ENCODE data around the gene TWNK. TPM values are rescaled to one million over a fixed set of nuclear protein-coding genes. Genes with fewer than 3 reads are reported as not detected.

Gene TWNK
- total RNA-seq, 2 donors from 2014 or later = 5.3 to 16.6 TPM

DNA sequence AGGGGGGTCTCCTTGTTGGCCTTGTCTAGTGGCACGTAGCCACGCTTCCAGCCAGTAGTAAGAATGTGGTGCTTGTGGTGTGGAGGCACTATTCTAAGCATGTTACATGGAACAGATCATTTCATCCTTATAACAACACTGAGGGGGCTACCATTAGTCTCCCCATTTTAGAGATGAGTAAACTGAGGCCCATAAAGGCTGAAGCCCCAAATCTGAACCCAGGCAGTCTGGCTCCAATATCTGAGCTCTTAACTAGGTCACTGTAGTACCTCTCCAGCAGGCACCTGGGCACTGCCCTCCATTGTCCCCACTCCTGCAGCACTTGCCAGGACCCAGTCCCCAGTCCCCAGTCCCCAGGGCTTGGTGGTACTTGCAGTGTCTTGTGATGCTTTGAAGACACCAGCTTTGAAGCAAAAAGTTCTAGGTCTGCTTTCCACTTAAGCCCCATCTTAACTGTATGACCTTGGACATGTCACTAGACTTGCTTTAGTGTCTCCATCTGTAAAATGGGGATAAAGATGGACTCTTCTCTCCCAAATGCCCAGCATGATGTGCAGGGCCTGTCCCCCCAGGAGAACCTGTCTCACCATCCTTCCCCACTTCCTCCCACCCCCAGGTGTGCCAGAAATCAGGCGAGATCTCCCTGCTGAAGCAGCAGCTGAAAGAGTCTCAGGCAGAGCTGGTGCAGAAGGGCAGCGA, 18.7 kb downstream of the TWNK start:
- TF ChIP-seq, protein P1, sequence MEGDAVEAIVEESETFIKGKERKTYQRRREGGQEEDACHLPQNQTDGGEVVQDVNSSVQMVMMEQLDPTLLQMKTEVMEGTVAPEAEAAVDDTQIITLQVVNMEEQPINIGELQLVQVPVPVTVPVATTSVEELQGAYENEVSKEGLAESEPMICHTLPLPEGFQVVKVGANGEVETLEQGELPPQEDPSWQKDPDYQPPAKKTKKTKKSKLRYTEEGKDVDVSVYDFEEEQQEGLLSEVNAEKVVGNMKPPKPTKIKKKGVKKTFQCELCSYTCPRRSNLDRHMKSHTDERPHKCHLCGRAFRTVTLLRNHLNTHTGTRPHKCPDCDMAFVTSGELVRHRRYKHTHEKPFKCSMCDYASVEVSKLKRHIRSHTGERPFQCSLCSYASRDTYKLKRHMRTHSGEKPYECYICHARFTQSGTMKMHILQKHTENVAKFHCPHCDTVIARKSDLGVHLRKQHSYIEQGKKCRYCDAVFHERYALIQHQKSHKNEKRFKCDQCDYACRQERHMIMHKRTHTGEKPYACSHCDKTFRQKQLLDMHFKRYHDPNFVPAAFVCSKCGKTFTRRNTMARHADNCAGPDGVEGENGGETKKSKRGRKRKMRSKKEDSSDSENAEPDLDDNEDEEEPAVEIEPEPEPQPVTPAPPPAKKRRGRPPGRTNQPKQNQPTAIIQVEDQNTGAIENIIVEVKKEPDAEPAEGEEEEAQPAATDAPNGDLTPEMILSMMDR (IDR thresholded peaks at IDR 0.05) = no peak
- ATAC-seq (ENCODE audit: insufficient number of reproducible peaks, low FRiP score, low read depth) (no peak), DNase-seq (ENCODE audit: low spot score) (no peak)
- Histone ChIP-seq H3K36me3 (peaks cover 19% of the 10 kb centered on the region), H3K27ac (no peak overlapping the region), H3K27me3 (replicated peaks; ENCODE audit: insufficient read depth) (no peaks in the 10 kb centered on the region), H3K9me3 (no peaks in the 10 kb centered on the region), H3K4me3 (no peak overlapping the region), H3K4me1 (ENCODE audit: control insufficient read depth in 1 of 2, low read depth in 2 of 2) (peaks cover 10 to 46% of the 10 kb centered on the region in 2 donors)

DNA sequence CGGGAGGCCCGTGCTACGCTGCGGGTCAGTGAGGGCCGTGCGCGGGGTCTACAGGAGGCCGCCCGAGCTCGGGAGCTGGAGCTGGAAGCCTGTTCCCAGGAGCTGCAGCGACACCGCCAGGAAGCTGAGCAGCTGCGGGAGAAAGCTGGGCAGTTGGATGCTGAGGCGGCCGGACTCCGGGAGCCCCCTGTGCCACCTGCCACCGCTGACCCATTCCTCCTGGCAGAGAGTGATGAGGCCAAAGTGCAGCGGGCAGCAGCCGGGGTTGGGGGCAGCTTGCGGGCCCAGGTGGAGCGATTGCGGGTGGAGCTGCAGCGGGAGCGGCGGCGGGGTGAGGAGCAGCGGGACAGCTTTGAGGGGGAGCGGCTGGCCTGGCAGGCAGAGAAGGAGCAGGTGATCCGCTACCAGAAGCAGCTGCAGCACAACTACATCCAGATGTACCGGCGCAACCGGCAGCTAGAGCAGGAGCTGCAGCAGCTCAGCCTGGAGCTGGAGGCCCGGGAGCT, 19.3 kb downstream of the TWNK start:
- H3K4me3 ChIP-seq = no peak overlapping the region
- DNase-seq (ENCODE audit: low spot score) = no peak
- H3K27ac ChIP-seq = no peak overlapping the region

DNA sequence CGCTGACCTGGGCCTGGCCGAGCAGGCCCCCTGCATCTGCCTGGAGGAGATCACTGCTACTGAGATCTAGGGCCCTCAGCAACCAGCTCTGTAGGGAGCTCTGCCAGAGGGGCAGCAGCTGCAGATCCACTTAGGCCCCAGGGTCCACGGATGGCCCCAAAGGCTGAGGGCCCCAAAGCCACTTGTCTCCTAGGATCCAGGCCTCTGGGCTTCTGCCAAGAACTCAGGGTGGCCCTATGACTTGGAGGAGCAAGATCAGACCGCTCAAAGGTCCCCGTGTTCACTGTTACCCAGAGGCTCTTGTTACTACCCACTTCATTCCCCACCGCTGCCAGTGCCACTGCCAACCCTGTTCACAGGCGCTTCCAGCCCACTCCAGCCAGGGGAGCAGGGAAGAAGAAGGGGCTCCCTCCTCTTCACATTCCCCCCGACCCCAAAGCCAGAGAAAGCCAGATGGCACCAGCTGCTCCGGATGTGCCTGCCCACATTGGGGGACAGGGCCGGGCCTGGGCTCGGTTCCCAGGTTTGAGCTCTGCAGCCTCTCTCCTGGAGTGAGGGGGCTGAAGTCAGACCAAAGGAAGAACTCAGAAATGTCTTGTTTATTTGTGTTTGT, 19.9 kb downstream of the TWNK start:
- no peak for DNase-seq (ENCODE audit: low spot score)
- no peak for ATAC-seq (ENCODE audit: insufficient number of reproducible peaks, low FRiP score, low read depth)
- Histone ChIP-seq H3K4me1 (ENCODE audit: control insufficient read depth in 1 of 2, low read depth in 2 of 2) (peaks cover 4 to 34% of the 10 kb centered on the region in 2 donors), H3K4me3 (no peak overlapping the region), H3K27me3 (replicated peaks; ENCODE audit: insufficient read depth) (no peaks in the 10 kb centered on the region), H3K36me3 (peaks cover 19% of the 10 kb centered on the region), H3K9me3 (no peaks in the 10 kb centered on the region), H3K27ac (peak overlapping the region; percentile 19 to 63)
- TF ChIP-seq, protein P1 (IDR thresholded peaks at IDR 0.05) = no peak

More for the DNA sequence above, 19.3 kb downstream of the TWNK start:
- Histone ChIP-seq H3K36me3 (peaks cover 19% of the 10 kb centered on the region), H3K27me3 (replicated peaks; ENCODE audit: insufficient read depth) (no peaks in the 10 kb centered on the region), H3K9me3 (no peaks in the 10 kb centered on the region), H3K4me1 (ENCODE audit: control insufficient read depth in 1 of 2, low read depth in 2 of 2) (peaks cover 8 to 39% of the 10 kb centered on the region in 2 donors)
- no peak for ATAC-seq (ENCODE audit: insufficient number of reproducible peaks, low FRiP score, low read depth)
- TF ChIP-seq, protein P1 (IDR thresholded peaks at IDR 0.05) = no peak

GRCh38 chr10:101007915-101008822, 20.8 kb downstream of the TWNK start:
- Histone ChIP-seq H3K4me3 (no peak overlapping the region), H3K36me3 (peaks cover 19% of the 10 kb centered on the region), H3K9me3 (no peaks in the 10 kb centered on the region), H3K27me3 (replicated peaks; ENCODE audit: insufficient read depth) (no peaks in the 10 kb centered on the region), H3K27ac (peak overlapping the region in 1 of 2 donors; percentile 63), H3K4me1 (ENCODE audit: control insufficient read depth in 1 of 2, low read depth in 2 of 2) (peaks cover 0 to 32% of the 10 kb centered on the region in 2 donors)
- DNase-seq (ENCODE audit: low spot score) = no peak
- ATAC-seq (ENCODE audit: insufficient number of reproducible peaks, low FRiP score, low read depth) = no peak
- TF ChIP-seq, protein P1 (IDR thresholded peaks at IDR 0.05) = no peak
